ENCODE results near the gene MALL. TPM values are rescaled to one million over a fixed set of nuclear protein-coding genes. Genes with fewer than 3 reads are reported as not detected.
A peak's percentile ranks its signal among the peaks of the same experiment; 100 is the strongest.
"Not testable (repeated sequence)": the region's sequence is repeated elsewhere in the genome, so short reads cannot be mapped to it uniquely, and the experiment has no call there.

The MALL gene
- total RNA-seq, 1 donor from 2014 or later = 0.49 TPM

DNA sequence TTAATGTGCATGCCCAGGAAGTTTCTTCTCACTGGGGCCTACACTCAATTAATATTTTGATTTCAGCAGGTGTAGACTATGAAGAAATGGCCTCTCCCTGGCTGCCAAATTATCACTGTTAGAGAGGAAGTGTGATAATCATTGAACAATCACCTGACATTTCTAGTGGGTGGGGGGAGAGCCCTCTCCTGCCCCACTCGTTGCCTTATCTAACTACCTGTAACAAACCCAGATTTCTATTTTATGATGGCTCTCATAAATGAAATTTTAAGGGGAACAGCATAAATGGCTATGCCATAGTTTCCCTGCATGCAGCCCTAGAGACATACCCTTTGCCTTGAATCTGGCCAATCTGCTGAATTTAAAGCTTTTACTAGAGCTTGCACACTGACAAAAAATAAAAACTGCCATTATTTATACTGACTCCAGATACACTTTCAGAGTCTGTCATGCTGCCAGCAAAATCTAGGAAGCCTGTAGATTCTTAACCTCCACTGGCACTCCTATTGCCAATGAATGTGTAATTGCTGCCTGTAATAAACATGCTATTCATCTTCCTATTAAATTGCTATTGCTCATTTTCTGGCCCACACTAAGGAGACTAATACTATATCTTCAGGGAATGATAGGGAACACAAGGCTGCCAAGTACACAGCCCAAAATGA lies 55.8 kb downstream of the MALL start:
- not testable (repeated sequence) for H3K9me3 Mint-ChIP-seq (ENCODE audit: unreplicated experiment); DNase-seq; H3K4me3 Mint-ChIP-seq (ENCODE audit: unreplicated experiment); H3K27ac Mint-ChIP-seq (ENCODE audit: unreplicated experiment); H3K27me3 Mint-ChIP-seq (ENCODE audit: unreplicated experiment); H3K36me3 Mint-ChIP-seq (ENCODE audit: unreplicated experiment); H3K4me1 Mint-ChIP-seq (ENCODE audit: low read depth, unreplicated experiment)

DNA sequence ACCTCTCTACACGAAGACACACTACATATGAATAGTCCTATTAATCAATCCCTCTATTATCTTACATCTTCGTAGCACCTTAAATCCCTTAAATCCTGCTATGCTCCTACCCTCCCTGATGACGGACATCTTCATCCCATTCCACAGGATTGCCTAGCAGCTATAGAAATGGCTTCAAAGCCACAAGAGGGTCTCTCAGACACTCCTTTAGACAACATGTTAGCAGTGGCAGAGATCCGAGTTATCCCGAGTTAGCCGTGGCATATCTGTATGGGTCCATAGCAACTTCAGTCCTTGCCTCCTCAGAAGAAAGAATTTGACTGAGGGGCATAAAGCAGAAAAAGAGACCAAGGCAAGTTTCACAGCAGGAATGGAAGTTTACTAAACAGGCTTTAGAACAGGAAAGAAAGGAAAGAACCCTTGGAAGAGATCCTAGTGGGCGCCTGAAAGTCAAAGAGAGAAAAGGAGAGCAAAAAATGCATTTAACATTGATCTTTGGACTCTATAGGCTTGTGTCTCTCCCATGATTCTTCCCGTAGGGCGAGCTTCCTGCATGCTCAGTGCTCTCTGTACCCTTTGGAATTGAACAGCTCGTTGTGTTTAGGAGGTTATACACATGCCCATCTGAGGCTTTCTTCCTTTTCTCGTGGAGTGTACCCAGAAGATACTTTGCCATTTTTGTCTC lies 56.5 kb downstream of the MALL start:
- not testable (repeated sequence) for H3K27me3 Mint-ChIP-seq (ENCODE audit: unreplicated experiment); H3K4me3 Mint-ChIP-seq (ENCODE audit: unreplicated experiment); H3K9me3 Mint-ChIP-seq (ENCODE audit: unreplicated experiment); H3K27ac Mint-ChIP-seq (ENCODE audit: unreplicated experiment); H3K36me3 Mint-ChIP-seq (ENCODE audit: unreplicated experiment); H3K4me1 Mint-ChIP-seq (ENCODE audit: low read depth, unreplicated experiment); DNase-seq

DNA sequence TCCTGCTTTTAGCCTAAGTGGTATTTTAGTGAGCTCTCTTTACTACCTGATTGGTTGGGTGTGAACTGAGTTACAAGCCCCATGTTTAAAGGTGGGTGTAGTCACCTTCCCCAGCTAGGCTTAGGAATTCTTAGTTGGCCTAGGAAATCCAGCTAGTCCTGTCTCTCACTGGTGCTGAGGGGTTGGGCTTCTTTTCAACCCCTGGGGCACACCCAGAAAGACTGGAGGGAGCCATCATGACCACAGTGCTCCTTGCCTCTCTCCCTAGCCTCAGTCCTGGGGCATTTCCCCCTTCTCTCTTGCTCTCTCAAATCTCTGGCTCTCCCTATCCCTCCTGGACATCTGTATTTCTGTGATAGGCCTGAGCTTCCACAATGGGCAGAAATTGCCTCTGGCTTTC lies 57.6 kb downstream of the MALL start:
- not testable (repeated sequence) for DNase-seq; H3K36me3 Mint-ChIP-seq (ENCODE audit: unreplicated experiment); H3K4me3 Mint-ChIP-seq (ENCODE audit: unreplicated experiment); H3K27ac Mint-ChIP-seq (ENCODE audit: unreplicated experiment); H3K4me1 Mint-ChIP-seq (ENCODE audit: low read depth, unreplicated experiment); H3K9me3 Mint-ChIP-seq (ENCODE audit: unreplicated experiment); H3K27me3 Mint-ChIP-seq (ENCODE audit: unreplicated experiment)

GRCh38 chr2:110055819-110056408 lies 59.7 kb downstream of the MALL start:
- H3K27ac Mint-ChIP-seq (ENCODE audit: unreplicated experiment); H3K27me3 Mint-ChIP-seq (ENCODE audit: unreplicated experiment); H3K4me1 Mint-ChIP-seq (ENCODE audit: low read depth, unreplicated experiment); DNase-seq; H3K9me3 Mint-ChIP-seq (ENCODE audit: unreplicated experiment); H3K36me3 Mint-ChIP-seq (ENCODE audit: unreplicated experiment); H3K4me3 Mint-ChIP-seq (ENCODE audit: unreplicated experiment): not testable (repeated sequence)

GRCh38 chr2:110054521-110055407 lies 60.9 kb downstream of the MALL start:
- H3K9me3 Mint-ChIP-seq (ENCODE audit: unreplicated experiment); H3K27me3 Mint-ChIP-seq (ENCODE audit: unreplicated experiment); H3K4me3 Mint-ChIP-seq (ENCODE audit: unreplicated experiment); H3K36me3 Mint-ChIP-seq (ENCODE audit: unreplicated experiment); H3K4me1 Mint-ChIP-seq (ENCODE audit: low read depth, unreplicated experiment): not testable (repeated sequence)
- peak overlapping the region; percentile 36 for H3K27ac Mint-ChIP-seq (ENCODE audit: unreplicated experiment)
- peak; percentile 58 for DNase-seq

DNA sequence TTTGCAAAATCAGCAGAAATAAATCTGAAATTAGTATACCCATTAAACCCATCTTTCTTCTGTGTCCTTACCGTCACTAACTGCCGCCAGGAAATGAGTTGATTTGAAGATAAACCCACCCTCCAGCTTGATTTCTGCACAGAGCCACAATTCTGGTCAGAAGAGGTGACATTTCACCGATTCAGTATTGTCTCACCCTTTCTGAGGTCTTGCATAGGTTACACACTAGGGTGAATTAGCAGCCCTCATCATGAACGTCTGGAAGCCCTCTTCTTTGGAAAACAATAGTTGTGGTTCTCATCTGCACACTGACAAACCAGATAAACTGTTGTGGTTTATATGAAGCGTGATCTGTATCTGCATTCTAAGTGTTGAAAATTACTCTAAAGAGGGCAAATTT lies 61.9 kb downstream of the MALL start:
- H3K4me3 Mint-ChIP-seq (ENCODE audit: unreplicated experiment); H3K36me3 Mint-ChIP-seq (ENCODE audit: unreplicated experiment); H3K27ac Mint-ChIP-seq (ENCODE audit: unreplicated experiment); H3K4me1 Mint-ChIP-seq (ENCODE audit: low read depth, unreplicated experiment); H3K9me3 Mint-ChIP-seq (ENCODE audit: unreplicated experiment); H3K27me3 Mint-ChIP-seq (ENCODE audit: unreplicated experiment); DNase-seq: not testable (repeated sequence)

- H3K4me3 Mint-ChIP-seq (ENCODE audit: unreplicated experiment); H3K27me3 Mint-ChIP-seq (ENCODE audit: unreplicated experiment); H3K9me3 Mint-ChIP-seq (ENCODE audit: unreplicated experiment); H3K36me3 Mint-ChIP-seq (ENCODE audit: unreplicated experiment); DNase-seq; H3K4me1 Mint-ChIP-seq (ENCODE audit: low read depth, unreplicated experiment); H3K27ac Mint-ChIP-seq (ENCODE audit: unreplicated experiment): not testable (repeated sequence)
Measured at GRCh38 chr2:110052166-110052565, 63.5 kb downstream of the MALL start.

DNA sequence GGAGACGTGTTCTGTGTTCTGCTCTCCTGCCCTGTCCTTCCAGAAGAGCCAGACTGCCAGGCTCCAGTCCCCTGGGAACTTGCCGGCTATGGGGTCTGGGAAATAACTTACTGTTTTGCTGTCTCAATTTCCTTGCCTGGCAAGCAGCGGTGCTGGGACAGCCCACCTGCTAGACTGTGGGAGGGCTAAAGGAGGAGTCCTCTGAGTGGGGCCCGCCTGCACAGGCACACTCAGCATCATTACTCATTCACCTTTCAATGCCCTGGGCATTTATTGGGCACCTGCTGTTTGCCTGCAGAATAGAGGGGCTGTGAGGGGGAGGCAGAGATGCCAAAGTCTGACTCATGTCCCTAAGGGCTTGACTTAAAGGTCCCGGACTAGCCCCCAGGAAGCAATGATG lies 65.4 kb downstream of the MALL start:
- H3K4me3 Mint-ChIP-seq (ENCODE audit: unreplicated experiment); H3K36me3 Mint-ChIP-seq (ENCODE audit: unreplicated experiment); H3K9me3 Mint-ChIP-seq (ENCODE audit: unreplicated experiment): not testable (repeated sequence)

DNA sequence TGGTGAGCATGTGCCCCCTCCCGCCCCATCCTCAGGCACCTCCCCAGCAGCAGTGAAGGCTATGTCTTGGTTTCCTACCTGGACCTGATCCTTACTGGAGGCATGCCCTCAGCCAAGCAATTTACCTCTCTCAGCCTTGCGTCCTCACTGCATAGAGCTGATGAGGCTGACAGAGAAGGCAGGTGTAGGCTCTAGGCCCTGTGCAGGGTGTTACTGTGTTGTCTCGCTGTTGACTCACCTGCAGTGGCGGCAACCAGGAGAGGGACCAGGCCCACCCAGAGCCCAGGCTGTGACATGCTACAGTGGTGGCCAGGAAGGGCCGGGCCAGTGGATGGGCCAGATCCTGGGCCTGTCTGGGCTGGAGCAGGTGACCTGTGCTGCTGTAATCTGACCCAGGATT lies 65.9 kb downstream of the MALL start:
- H3K27me3 Mint-ChIP-seq (ENCODE audit: unreplicated experiment); H3K4me3 Mint-ChIP-seq (ENCODE audit: unreplicated experiment); H3K9me3 Mint-ChIP-seq (ENCODE audit: unreplicated experiment); H3K4me1 Mint-ChIP-seq (ENCODE audit: low read depth, unreplicated experiment); H3K36me3 Mint-ChIP-seq (ENCODE audit: unreplicated experiment); H3K27ac Mint-ChIP-seq (ENCODE audit: unreplicated experiment); DNase-seq: not testable (repeated sequence)

More for the DNA sequence above, 65.4 kb downstream of the MALL start:
- H3K27ac Mint-ChIP-seq (ENCODE audit: unreplicated experiment); DNase-seq; H3K27me3 Mint-ChIP-seq (ENCODE audit: unreplicated experiment); H3K4me1 Mint-ChIP-seq (ENCODE audit: low read depth, unreplicated experiment): not testable (repeated sequence)

GRCh38 chr2:110048255-110049197 lies 67.1 kb downstream of the MALL start:
- not testable (repeated sequence) for H3K36me3 Mint-ChIP-seq (ENCODE audit: unreplicated experiment); H3K4me1 Mint-ChIP-seq (ENCODE audit: low read depth, unreplicated experiment); H3K9me3 Mint-ChIP-seq (ENCODE audit: unreplicated experiment); H3K27me3 Mint-ChIP-seq (ENCODE audit: unreplicated experiment); H3K4me3 Mint-ChIP-seq (ENCODE audit: unreplicated experiment); H3K27ac Mint-ChIP-seq (ENCODE audit: unreplicated experiment)
- DNase-seq = peak; percentile 13

GRCh38 chr2:110047225-110047624 lies 68.4 kb downstream of the MALL start:
- H3K4me3 Mint-ChIP-seq (ENCODE audit: unreplicated experiment); H3K9me3 Mint-ChIP-seq (ENCODE audit: unreplicated experiment); H3K4me1 Mint-ChIP-seq (ENCODE audit: low read depth, unreplicated experiment); H3K27ac Mint-ChIP-seq (ENCODE audit: unreplicated experiment); DNase-seq; H3K36me3 Mint-ChIP-seq (ENCODE audit: unreplicated experiment); H3K27me3 Mint-ChIP-seq (ENCODE audit: unreplicated experiment): not testable (repeated sequence)
